ENCODE data around the gene SLC16A3. TPM values are rescaled to one million over a fixed set of nuclear protein-coding genes. Genes with fewer than 3 reads are reported as not detected.
A peak's percentile ranks its signal among the peaks of the same experiment; 100 is the strongest.

SLC16A3 gene
- total and polyA plus RNA-seq, 2 of the 4 experiments (the other 2 are of a cell fraction): 49.1 to 181 TPM

DNA sequence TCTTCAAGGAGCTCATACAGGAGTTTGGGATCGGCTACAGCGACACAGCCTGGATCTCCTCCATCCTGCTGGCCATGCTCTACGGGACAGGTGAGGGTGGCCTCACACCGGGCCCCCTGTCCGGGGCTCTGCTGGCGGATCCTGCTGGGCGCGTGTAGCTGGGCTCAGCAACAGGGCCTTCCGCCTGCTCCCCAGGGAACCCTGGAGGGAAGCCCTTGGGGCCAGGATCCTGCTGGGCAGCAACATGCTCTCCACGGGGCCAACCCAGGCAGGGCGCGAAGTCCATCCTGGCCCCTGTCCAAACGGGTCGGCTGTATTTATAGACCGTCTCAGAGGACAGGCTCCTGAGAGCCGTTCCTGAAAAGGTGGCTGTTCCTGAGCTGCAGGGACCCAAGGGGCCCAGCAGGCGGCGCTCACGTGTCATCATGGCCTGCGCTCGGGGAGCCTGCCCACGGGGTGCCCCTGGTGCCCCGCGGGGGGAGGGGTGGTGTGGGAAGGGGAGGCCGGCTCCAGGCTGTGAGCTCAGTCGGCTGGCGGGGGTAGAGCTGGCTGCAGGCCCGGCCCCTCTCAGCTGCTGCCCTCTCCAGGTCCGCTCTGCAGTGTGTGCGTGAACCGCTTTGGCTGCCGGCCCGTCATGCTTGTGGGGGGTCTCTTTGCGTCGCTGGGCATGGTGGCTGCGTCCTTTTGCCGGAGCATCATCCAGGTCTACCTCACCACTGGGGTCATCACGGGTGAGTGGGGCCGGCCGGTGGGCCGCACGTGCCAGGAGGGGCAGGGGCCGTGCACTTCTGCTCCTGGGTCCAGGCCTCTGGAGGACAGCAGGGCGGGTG lies 7.5 kb downstream of the SLC16A3 start:
- Histone ChIP-seq H3K23ac (ENCODE audit: low read depth, low read length) (no peak overlapping the region), H3K79me1 (ENCODE audit: low read depth in 1 of 2, low read length in 2 of 2) (peaks cover 15 to 75% of the 10 kb centered on the region in 2 experiments; a peak in 3 of 4 replicates), H3K18ac (ENCODE audit: low read depth, low read length) (no peak overlapping the region), H4K20me1 (ENCODE audit: insufficient read depth, low read length) (peaks cover 100% of the 10 kb centered on the region), H4K5ac (ENCODE audit: low read depth, low read length) (no peak overlapping the region), H2BK15ac (ENCODE audit: low read depth, low read length) (no peak overlapping the region), H3K4me2 (ENCODE audit: low read depth, low read length) (no peak overlapping the region), H3K27ac (ENCODE audit: insufficient read depth, low read length) (peak overlapping the region; percentile 27; the same call in 1 of the 2 replicates), H3K56ac (ENCODE audit: extremely low read depth, insufficient read depth, low read length) (no peak overlapping the region), H3K4me3 (ENCODE audit: insufficient read depth, low read depth, low read length) (no peak overlapping the region), H2AK5ac (ENCODE audit: low read depth, low read length) (no peak overlapping the region; the same call in 1 of the 2 replicates), H4K8ac (ENCODE audit: low read depth in 2 of 2, low read length in 2 of 2) (no peak overlapping the region), H3K9me1 (ENCODE audit: insufficient read depth, low read length) (0 out of 2 replicates have a peak, but pooled peaks cover 2% of the 10 kb centered on the region), H2BK20ac (ENCODE audit: low read depth, low read length) (no peak overlapping the region), H3K27me3 (ENCODE audit: control insufficient read depth, insufficient read depth, low read length) (no peaks in the 10 kb centered on the region), H3K4me1 (ENCODE audit: control insufficient read depth, insufficient read depth, low read length) (peaks cover 60% of the 10 kb centered on the region), H4K91ac (ENCODE audit: insufficient read depth, low read depth, low read length) (no peak overlapping the region), H3K9ac (ENCODE audit: low read depth, low read length) (no peak overlapping the region), H3K9me3 (ENCODE audit: control insufficient read depth, insufficient read depth, low read length) (no peaks in the 10 kb centered on the region), H2AFZ (replicated peaks; ENCODE audit: low read length, poor library complexity) (no peak overlapping the region), H3K4ac (ENCODE audit: low read depth, low read length) (no peak overlapping the region), H2BK5ac (ENCODE audit: low read depth, low read length, poor library complexity, severe bottlenecking) (no peak overlapping the region), H2AK9ac (replicated peaks; ENCODE audit: low read depth, low read length, poor library complexity) (peak overlapping the region; percentile 51), H3K36me3 (ENCODE audit: control insufficient read depth, insufficient read depth, low read length) (peaks cover 64% of the 10 kb centered on the region), H3K14ac (replicated peaks; ENCODE audit: low read depth, low read length) (no peak overlapping the region; the same call in 1 of the 2 replicates), H2BK120ac (ENCODE audit: low read depth, low read length) (no peak overlapping the region)
- TF ChIP-seq MAZ (IDR thresholded peaks at IDR 0.05; ENCODE audit: borderline replicate concordance, low read depth, low read length): peak; percentile 38; the same call in 1 of the 2 replicates
- peak; percentile 36; the same call in 1 of the 2 replicates for TF ChIP-seq SMC3 (IDR thresholded peaks at IDR 0.05; ENCODE audit: low read depth, low read length)
- no peak for TF ChIP-seq RCOR1 (IDR thresholded peaks at IDR 0.05; ENCODE audit: insufficient replicate concordance, low read length)
- TF ChIP-seq, protein P1, sequence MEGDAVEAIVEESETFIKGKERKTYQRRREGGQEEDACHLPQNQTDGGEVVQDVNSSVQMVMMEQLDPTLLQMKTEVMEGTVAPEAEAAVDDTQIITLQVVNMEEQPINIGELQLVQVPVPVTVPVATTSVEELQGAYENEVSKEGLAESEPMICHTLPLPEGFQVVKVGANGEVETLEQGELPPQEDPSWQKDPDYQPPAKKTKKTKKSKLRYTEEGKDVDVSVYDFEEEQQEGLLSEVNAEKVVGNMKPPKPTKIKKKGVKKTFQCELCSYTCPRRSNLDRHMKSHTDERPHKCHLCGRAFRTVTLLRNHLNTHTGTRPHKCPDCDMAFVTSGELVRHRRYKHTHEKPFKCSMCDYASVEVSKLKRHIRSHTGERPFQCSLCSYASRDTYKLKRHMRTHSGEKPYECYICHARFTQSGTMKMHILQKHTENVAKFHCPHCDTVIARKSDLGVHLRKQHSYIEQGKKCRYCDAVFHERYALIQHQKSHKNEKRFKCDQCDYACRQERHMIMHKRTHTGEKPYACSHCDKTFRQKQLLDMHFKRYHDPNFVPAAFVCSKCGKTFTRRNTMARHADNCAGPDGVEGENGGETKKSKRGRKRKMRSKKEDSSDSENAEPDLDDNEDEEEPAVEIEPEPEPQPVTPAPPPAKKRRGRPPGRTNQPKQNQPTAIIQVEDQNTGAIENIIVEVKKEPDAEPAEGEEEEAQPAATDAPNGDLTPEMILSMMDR (conservative IDR thresholded peaks at IDR 0.05; ENCODE audit: low read depth, low read length): peak; percentile 63
- no peak for TF ChIP-seq FOS (IDR thresholded peaks at IDR 0.05; ENCODE audit: low read depth, low read length)
- TF ChIP-seq, protein P2, sequence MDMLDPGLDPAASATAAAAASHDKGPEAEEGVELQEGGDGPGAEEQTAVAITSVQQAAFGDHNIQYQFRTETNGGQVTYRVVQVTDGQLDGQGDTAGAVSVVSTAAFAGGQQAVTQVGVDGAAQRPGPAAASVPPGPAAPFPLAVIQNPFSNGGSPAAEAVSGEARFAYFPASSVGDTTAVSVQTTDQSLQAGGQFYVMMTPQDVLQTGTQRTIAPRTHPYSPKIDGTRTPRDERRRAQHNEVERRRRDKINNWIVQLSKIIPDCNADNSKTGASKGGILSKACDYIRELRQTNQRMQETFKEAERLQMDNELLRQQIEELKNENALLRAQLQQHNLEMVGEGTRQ (IDR thresholded peaks at IDR 0.05; ENCODE audit: low read depth, low read length): peak; percentile 38; the same call in 1 of the 2 replicates
- peak; percentile 64 for TF ChIP-seq RAD21 (IDR thresholded peaks at IDR 0.05; ENCODE audit: low read length)
- POLR2A ChIA-PET (ENCODE audit: unreplicated experiment): no interaction called here
- dilution Hi-C loops (cut with HindIII; ENCODE audit: low sequenced_read_pairs, unreplicated experiment) (no loop called here), intact Hi-C loops (cut with micrococcal nuclease) (no loop called here), in situ Hi-C loops (cut with MboI; ENCODE audit: low sequenced_read_pairs) (no loop called here)
- no TSS peak for BruUV-seq (replicated peaks)
- peak; percentile 47 for DNase-seq
- peak; percentile 24 for ATAC-seq (ENCODE audit: low read depth)
- CTCF ChIA-PET: no interaction called here
- WGBS, 2 experiments (ENCODE audit: extremely low coverage in 2 of 2, insufficient read length in 1 of 2): 21% methylated on average over 15 of the region's 44 CpGs; no CpG with 5 or more reads in 1 of the 2 experiments
